ENCODE results near the gene TSPO2.

GRCh38 chr6:41025966-41026530 is 16.2 kb upstream of the TSPO2 start:
- no peak for TF ChIP-seq POLR2AphosphoS5 (IDR thresholded peaks at IDR 0.05; ENCODE audit: insufficient read depth, low read depth, low read length)
- TF ChIP-seq POLR2A (IDR thresholded peaks at IDR 0.05; ENCODE audit: low read depth, low read length): no peak
- no peak for TF ChIP-seq CTCF (IDR thresholded peaks at IDR 0.05; ENCODE audit: extremely low read depth in 1 of 2, insufficient read depth in 1 of 2, low read depth in 1 of 2, low read length in 2 of 2)
- no peak for TF ChIP-seq EZH2 (IDR thresholded peaks at IDR 0.05; ENCODE audit: borderline replicate concordance, low read depth, low read length, severe bottlenecking)
- no peak for TF ChIP-seq MAX (IDR thresholded peaks at IDR 0.05; ENCODE audit: insufficient read depth, insufficient read length)
- no peak for TF ChIP-seq JUN (IDR thresholded peaks at IDR 0.05; ENCODE audit: borderline replicate concordance, insufficient read depth, insufficient read length, low read depth)
